HepG2 (cell line): ENCODE data around the gene FAM110A. TPM values are rescaled to one million over a fixed set of nuclear protein-coding genes. Genes with fewer than 3 reads are reported as not detected.
"Not testable (repeated sequence)": the region's sequence is repeated elsewhere in the genome, so short reads cannot be mapped to it uniquely, and the experiment has no call there.

ENCODE experiments used
- ATAC-seq: fragments of 200-7000 bp; cut with Tn5 transposase; 3 replicates; pipeline ENCODE4 v1.9.1; 2020; ENCODE audit warnings: mild to moderate bottlenecking, moderate library complexity
- BruUV-seq: library from RNA; stranded (reverse); fragments of 400-500 nt; replicated peaks from 2 replicates; lab custom pipeline; 2021; lab: Mats Ljungman, UMichigan
- CTCF ChIA-PET: fragments of 300-600 bp; formaldehyde crosslinking; extraction: SDS; loops from one replicate; lab custom pipeline; 2021; ENCODE audit warnings: low total read pairs, inconsistent platforms, low intra/inter-chr PET ratio; lab: Yijun Ruan, JAX
- POLR2A ChIA-PET: fragments of 350-600 bp; sonication (Branson Sonifier 250); formaldehyde crosslinking; loops from one replicate; lab custom pipeline; 2020; ENCODE audit warnings: antibody characterized with exemption, inconsistent platforms; lab: Yijun Ruan, JAX
- DNase-seq: peaks from one replicate; pipeline ENCODE4 v3.0.0-alpha.2; 2015; ENCODE audit warnings: low spot score
- FAIRE-seq: peaks from 3 replicates; lab custom pipeline; 2011; peaks lifted over from hg19 to GRCh38; lab: Jason Lieb, UNC
- H2AFZ ChIP-seq: one replicate; pipeline ENCODE4 v1.6.1; 2011; ENCODE audit warnings: low read length, inconsistent platforms
- H3K27ac ChIP-seq: fragments of 300-600 bp; 3 replicates; pipeline ENCODE4 v1.8.0; 2011; ENCODE audit warnings: mixed run types, mild to moderate bottlenecking, mixed read lengths, low read length, inconsistent platforms; ENCODE audit not compliant: insufficient read depth; ENCODE audit errors: extremely low read length
- H3K27me3 ChIP-seq, 2 experiments: fragments of 200-600 bp in 1 of 2; 2 replicates in 1 of 2; 3 replicates in 1 of 2; pipeline versions ENCODE4 v1.6.0 to v1.8.0; 2011; ENCODE audit warnings: low read length in 2 of 2, mild to moderate bottlenecking in 2 of 2, moderate library complexity in 2 of 2, inconsistent platforms in 1 of 2; ENCODE audit not compliant: insufficient read depth in 2 of 2, control insufficient read depth in 1 of 2
- H3K36me3 ChIP-seq, 2 experiments: fragments of 200-600 bp in 1 of 2; replicated peaks in 1 of 2; 2 replicates in 1 of 2; 3 replicates in 1 of 2; pipeline versions ENCODE4 v1.5.1 to v1.8.0; 2011; ENCODE audit warnings: low read length in 2 of 2, inconsistent platforms in 1 of 2; ENCODE audit not compliant: insufficient read depth in 2 of 2, control insufficient read depth in 1 of 2
- H3K4me1 ChIP-seq: 2 replicates; pipeline ENCODE4 v1.5.1; 2012; ENCODE audit warnings: low read length, inconsistent platforms; ENCODE audit not compliant: insufficient read depth
- H3K4me2 ChIP-seq: 2 replicates; pipeline ENCODE4 v1.6.0; 2011; ENCODE audit warnings: low read depth, low read length, inconsistent platforms
- H3K4me3 ChIP-seq, 3 experiments: fragments of 200-600 bp in 1 of 3; sonication (generic), shearing (Covaris generic) in 1 of 3; replicated peaks in 1 of 3; 2 replicates each; pipeline ENCODE4 v1.5.1; 2011 to 2016; ENCODE audit warnings: low read length in 3 of 3, inconsistent platforms in 2 of 3, low read depth in 2 of 3, mild to moderate bottlenecking in 2 of 3, control low read depth in 1 of 3, mixed read lengths in 1 of 3; ENCODE audit not compliant: insufficient read depth in 1 of 3
- H3K79me2 ChIP-seq: one replicate; pipeline ENCODE4 v1.6.1; 2011; ENCODE audit warnings: low read length, inconsistent platforms; ENCODE audit not compliant: insufficient read depth
- H3K9ac ChIP-seq: 2 replicates; pipeline ENCODE4 v1.6.0; 2011; ENCODE audit warnings: mild to moderate bottlenecking, low read depth, low read length, inconsistent platforms; ENCODE audit not compliant: insufficient read depth
- H3K9me3 ChIP-seq: 2 replicates; pipeline ENCODE4 v1.5.1; 2012; ENCODE audit warnings: mild to moderate bottlenecking, low read length
- H4K20me1 ChIP-seq: 2 replicates; pipeline ENCODE4 v1.6.0; 2011; ENCODE audit warnings: inconsistent platforms, mild to moderate bottlenecking, low read length, moderate library complexity; ENCODE audit not compliant: insufficient read depth
- IRX3 ChIP-seq: sonication (generic); formaldehyde crosslinking; IDR thresholded peaks from 2 replicates; pipeline ENCODE4 v1.8.1; 2023; ENCODE audit warnings: mild to moderate bottlenecking, low read depth, missing genetic modification reagents, borderline replicate concordance
- ZNF672 ChIP-seq: sonication (generic); formaldehyde crosslinking; IDR thresholded peaks from 2 replicates; pipeline ENCODE4 v1.8.1; 2022; ENCODE audit warnings: missing genetic modification reagents
- WGBS: methylation state at CpG from one replicate; pipeline ENCODE4 v1.1.6; 2017; ENCODE audit warnings: low lambda C conversion rate; 5-methylcytosine and 5-hydroxymethylcytosine counted together
- in situ Hi-C: cut with HindIII; loops from 2 replicates; pipeline ENCODE4 v1.10.0; 2017; ENCODE audit warnings: low pct_unique_long_range_greater_than_20kb; ENCODE audit not compliant: extremely low pct_ligation_motif_present
- intact Hi-C: fragments of 100-400 bp; cut with micrococcal nuclease; formaldehyde crosslinking; loops from one replicate; pipeline ENCODE4 v1.10.0; 2022; ENCODE audit not compliant: unreplicated experiment
- polyA plus RNA-seq, 8 experiments: library from polyadenylated mRNA; depleted of rRNA in 3 of 8; stranded (reverse) in 7 of 8; unstranded in 1 of 8; fragments of >200 nt; fragmentation: Illumina TruSeq in 4 of 8; extraction: Trizol in 4 of 8; gene quantifications; 2 replicates each; pipeline versions ENCODE4 v1.2.1 to v1.2.3, GENCODE V29; 2011 to 2016; ENCODE audit warnings: low read depth in 4 of 8, missing spikeins in 1 of 8, mixed read lengths in 1 of 8; ENCODE audit not compliant: insufficient read depth in 1 of 8
- total RNA-seq, 5 experiments: library from RNA; depleted of rRNA; stranded (reverse); fragments of >200 nt; fragmentation: Illumina TruSeq; extraction: Trizol; gene quantifications; 2 replicates each; pipeline ENCODE4 v1.2.3, GENCODE V29; 2016; ENCODE audit warnings: low read depth in 1 of 5
- TF ChIP-seq, protein P1 (sequence below): IDR thresholded peaks from 2 replicates; pipeline ENCODE4 v1.6.1; 2018; ENCODE audit warnings: missing genetic modification reagents

The FAM110A gene
- total and polyA plus RNA-seq, 2 of the 13 experiments (the other 11 are each of a cell fraction or from before 2014, with no cell fraction given) = 1.9 TPM

DNA sequence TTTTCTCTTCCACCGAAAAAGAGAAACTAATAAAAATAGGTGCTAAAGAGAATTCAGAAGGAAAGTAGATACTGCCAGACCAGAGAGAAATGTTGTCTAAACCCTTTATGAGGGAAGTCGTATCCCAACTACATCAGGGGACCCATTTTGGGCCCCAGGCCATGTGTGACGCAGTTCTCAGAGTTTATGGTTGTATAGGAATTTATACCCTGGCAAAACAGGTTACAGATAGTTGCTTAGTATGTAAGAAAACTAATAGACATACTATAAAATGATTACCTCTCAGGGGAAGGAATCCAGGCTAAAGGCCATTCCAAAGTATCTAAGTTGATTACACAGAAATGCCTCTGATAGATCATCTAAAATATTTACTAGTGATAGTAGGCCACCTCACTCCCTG lies 36.6 kb upstream of the FAM110A start (continued):
- TF ChIP-seq, protein P1, sequence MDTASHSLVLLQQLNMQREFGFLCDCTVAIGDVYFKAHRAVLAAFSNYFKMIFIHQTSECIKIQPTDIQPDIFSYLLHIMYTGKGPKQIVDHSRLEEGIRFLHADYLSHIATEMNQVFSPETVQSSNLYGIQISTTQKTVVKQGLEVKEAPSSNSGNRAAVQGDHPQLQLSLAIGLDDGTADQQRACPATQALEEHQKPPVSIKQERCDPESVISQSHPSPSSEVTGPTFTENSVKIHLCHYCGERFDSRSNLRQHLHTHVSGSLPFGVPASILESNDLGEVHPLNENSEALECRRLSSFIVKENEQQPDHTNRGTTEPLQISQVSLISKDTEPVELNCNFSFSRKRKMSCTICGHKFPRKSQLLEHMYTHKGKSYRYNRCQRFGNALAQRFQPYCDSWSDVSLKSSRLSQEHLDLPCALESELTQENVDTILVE = no peak
- TF ChIP-seq ZNF672 (CRISPR knock-in tag) (no peak), IRX3 (CRISPR knock-in tag) (no peak)

GRCh38 chr20:798746-799145 lies 34.8 kb upstream of the FAM110A start:
- intact Hi-C loops, ATAC-seq, H3K9me3 ChIP-seq, H3K9ac ChIP-seq, in situ Hi-C loops, POLR2A ChIA-PET, H3K79me2 ChIP-seq, DNase-seq, H4K20me1 ChIP-seq, H3K27ac ChIP-seq, H3K4me1 ChIP-seq, H3K36me3 ChIP-seq, BruUV-seq, CTCF ChIA-PET, FAIRE-seq, H3K4me3 ChIP-seq, H2AFZ ChIP-seq, H3K4me2 ChIP-seq: not testable (repeated sequence)
- peaks cover 2 to 17% of the 10 kb centered on the region in 2 experiments; a peak in 3 of 5 replicates for H3K27me3 ChIP-seq
- 32% methylated on average over 5 of the region's 5 CpGs for WGBS

DNA sequence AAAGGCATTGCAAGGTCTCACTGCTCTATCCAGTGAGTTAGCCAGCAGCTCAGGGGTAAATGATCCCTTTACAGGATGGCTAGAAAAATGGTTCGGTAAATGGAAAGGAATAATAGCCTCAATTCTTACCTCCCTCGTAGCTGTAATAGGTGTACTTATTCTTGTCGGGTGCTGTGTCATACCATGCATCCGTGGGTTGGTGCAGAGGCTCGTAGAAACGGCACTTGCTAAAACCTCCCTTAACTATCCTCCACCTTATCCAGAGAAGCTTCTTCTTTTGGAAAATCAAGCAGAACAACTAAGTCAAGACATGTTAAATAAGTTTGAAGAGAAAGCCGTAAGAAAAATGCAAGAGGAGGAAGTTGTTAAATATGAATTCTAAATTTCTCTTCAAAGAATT lies 33.5 kb upstream of the FAM110A start:
- 47% methylated on average over 7 of the region's 7 CpGs for WGBS
- H4K20me1 ChIP-seq, H3K36me3 ChIP-seq, POLR2A ChIA-PET, in situ Hi-C loops, intact Hi-C loops, ATAC-seq, BruUV-seq, CTCF ChIA-PET, H3K27ac ChIP-seq, H3K79me2 ChIP-seq, FAIRE-seq, H3K4me1 ChIP-seq, DNase-seq, H3K4me3 ChIP-seq, H3K9ac ChIP-seq, H2AFZ ChIP-seq, H3K4me2 ChIP-seq: not testable (repeated sequence)
- Histone ChIP-seq H3K27me3 (peaks cover 2 to 17% of the 10 kb centered on the region in 2 experiments; a peak in 3 of 5 replicates), H3K9me3 (peaks cover 12% of the 10 kb centered on the region)
